ENCODE results near the gene NEU1. TPM values are rescaled to one million over a fixed set of nuclear protein-coding genes. Genes with fewer than 3 reads are reported as not detected.

Gene NEU1
- total RNA-seq, 1 experiment from 2014 or later: 15.1 TPM

DNA sequence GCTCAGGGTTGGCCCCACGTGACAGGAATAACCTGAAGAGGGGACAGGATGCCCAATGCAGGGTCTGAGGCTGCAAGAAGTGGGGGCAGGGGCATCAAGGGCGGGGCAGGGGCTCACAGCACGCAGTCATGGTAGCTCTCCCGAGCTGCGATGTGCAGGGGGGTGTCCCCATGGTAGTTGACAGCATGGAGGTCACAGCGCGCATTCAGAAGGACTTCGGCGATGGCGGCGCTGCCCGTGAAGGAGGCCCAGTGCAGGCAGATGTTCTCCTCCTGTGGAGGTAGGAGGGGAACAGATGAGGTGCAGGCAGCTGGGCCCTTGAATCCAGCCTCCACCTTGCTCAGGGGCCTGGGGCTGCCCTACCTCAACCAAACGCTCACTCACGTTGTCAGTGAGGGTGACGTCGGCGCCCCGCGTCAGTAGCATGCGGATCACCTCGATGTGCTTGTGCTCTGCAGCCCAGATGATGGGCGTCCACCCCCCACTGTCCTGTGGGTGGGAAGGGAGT is 22.0 kb upstream of the NEU1 start:
- H3K4me2 ChIP-seq (ENCODE audit: low read length): no peak overlapping the region
- H3K27ac ChIP-seq (ENCODE audit: low read depth, low read length): no peak overlapping the region
- DNase-seq (ENCODE audit: low read depth, low spot score) (no peak), ATAC-seq (no peak)
- no peak overlapping the region for H3K4me3 ChIP-seq (replicated peaks in 1 of 2; ENCODE audit: low read depth in 1 of 2, low read length in 2 of 2)
- H3K4me1 ChIP-seq (ENCODE audit: control insufficient read depth in 1 of 2, insufficient read depth in 2 of 2, low read length in 2 of 2): no peaks in the 10 kb centered on the region
- ChIA-PET RAD21 (ENCODE audit: low non-redundant PET in 1 of 2, low total read pairs in 2 of 2, uncharacterized antibody in 2 of 2, unreplicated experiment in 2 of 2) (no interaction called here), CTCF (no interaction called here), POLR2A (no interaction called here)
- no peak overlapping the region for H3K9ac ChIP-seq (ENCODE audit: low read length)
- peaks cover 54 to 76% of the 10 kb centered on the region in 2 experiments for H3K36me3 ChIP-seq (ENCODE audit: control insufficient read depth in 1 of 2, insufficient read depth in 2 of 2, low read length in 2 of 2)
- no peaks in the 10 kb centered on the region for H3K9me3 ChIP-seq (ENCODE audit: control insufficient read depth in 1 of 2, insufficient read depth in 1 of 2, low read depth in 1 of 2, low read length in 2 of 2)
- H3K79me2 ChIP-seq (ENCODE audit: insufficient read depth, low read length): no peaks in the 10 kb centered on the region
- H3K9me2 ChIP-seq (ENCODE audit: insufficient read depth): no peaks in the 10 kb centered on the region
- H3K27me3 ChIP-seq (ENCODE audit: insufficient read depth, low read length): no peaks in the 10 kb centered on the region
- no peaks in the 10 kb centered on the region for H4K20me1 ChIP-seq (ENCODE audit: insufficient read depth)
- TF ChIP-seq FOSL1 (IDR thresholded peaks at IDR 0.05; ENCODE audit: low read depth): no peak
- no peak for TF ChIP-seq ZFX (IDR thresholded peaks at IDR 0.05)
- no peak for TF ChIP-seq SP1 (IDR thresholded peaks at IDR 0.05; ENCODE audit: low read depth)
- TF ChIP-seq, protein P1, sequence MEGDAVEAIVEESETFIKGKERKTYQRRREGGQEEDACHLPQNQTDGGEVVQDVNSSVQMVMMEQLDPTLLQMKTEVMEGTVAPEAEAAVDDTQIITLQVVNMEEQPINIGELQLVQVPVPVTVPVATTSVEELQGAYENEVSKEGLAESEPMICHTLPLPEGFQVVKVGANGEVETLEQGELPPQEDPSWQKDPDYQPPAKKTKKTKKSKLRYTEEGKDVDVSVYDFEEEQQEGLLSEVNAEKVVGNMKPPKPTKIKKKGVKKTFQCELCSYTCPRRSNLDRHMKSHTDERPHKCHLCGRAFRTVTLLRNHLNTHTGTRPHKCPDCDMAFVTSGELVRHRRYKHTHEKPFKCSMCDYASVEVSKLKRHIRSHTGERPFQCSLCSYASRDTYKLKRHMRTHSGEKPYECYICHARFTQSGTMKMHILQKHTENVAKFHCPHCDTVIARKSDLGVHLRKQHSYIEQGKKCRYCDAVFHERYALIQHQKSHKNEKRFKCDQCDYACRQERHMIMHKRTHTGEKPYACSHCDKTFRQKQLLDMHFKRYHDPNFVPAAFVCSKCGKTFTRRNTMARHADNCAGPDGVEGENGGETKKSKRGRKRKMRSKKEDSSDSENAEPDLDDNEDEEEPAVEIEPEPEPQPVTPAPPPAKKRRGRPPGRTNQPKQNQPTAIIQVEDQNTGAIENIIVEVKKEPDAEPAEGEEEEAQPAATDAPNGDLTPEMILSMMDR (IDR thresholded peaks at IDR 0.05 in 2 of 3, conservative IDR thresholded peaks at IDR 0.05 in 1 of 3; ENCODE audit: borderline replicate concordance in 1 of 3, insufficient read depth in 1 of 3, low read depth in 2 of 3, low read length in 2 of 3): no peak
- TF ChIP-seq YY1 (IDR thresholded peaks at IDR 0.05; ENCODE audit: extremely low read depth, insufficient replicate concordance, low read depth, low read length): no peak
- no peak for TF ChIP-seq EZH2phosphoT487 (IDR thresholded peaks at IDR 0.05; ENCODE audit: borderline replicate concordance)
- TF ChIP-seq JUND (IDR thresholded peaks at IDR 0.05): no peak
- no peak for TF ChIP-seq SIN3A (IDR thresholded peaks at IDR 0.05; ENCODE audit: low read depth)
- no peak for TF ChIP-seq TCF7L2 (IDR thresholded peaks at IDR 0.05; ENCODE audit: borderline replicate concordance, extremely low read depth, insufficient read depth, insufficient read length)
- no peak for TF ChIP-seq ZNF274 (IDR thresholded peaks at IDR 0.05; ENCODE audit: low read depth, low read length)
- no TSS peak for BruUV-seq (replicated peaks)
- intact Hi-C loops (cut with micrococcal nuclease): no loop called here
- H2AFZ ChIP-seq (ENCODE audit: low read depth, low read length, poor library complexity, severe bottlenecking): no peak overlapping the region

Measured in HCT116 (cell line).